ENCODE results near the gene CAMK1D. TPM values are rescaled to one million over a fixed set of nuclear protein-coding genes. Genes with fewer than 3 reads are reported as not detected.

The CAMK1D gene
- total RNA-seq, 4 donors from 2014 or later, result 5.6 to 23.9 (median 7.4) TPM

GRCh38 chr10:12397941-12398340 lies 48.6 kb downstream of the CAMK1D start:
- H3K27me3 ChIP-seq, result no peaks in the 10 kb centered on the region
- no peaks in the 10 kb centered on the region for H3K9me3 ChIP-seq
- no peak for DNase-seq
- no peak for TF ChIP-seq CTCF (IDR thresholded peaks at IDR 0.05)
- TF ChIP-seq POLR2A (IDR thresholded peaks at IDR 0.05), result no peak
- H3K27ac ChIP-seq, result no peak overlapping the region
- H3K4me3 ChIP-seq, result no peak overlapping the region
- H3K4me1 ChIP-seq, result no peaks in the 10 kb centered on the region
- H3K36me3 ChIP-seq, result no peaks in the 10 kb centered on the region

- H3K27ac ChIP-seq, result no peak overlapping the region
Measured at GRCh38 chr10:12400266-12400931, 51.1 kb downstream of the CAMK1D start.

GRCh38 chr10:12401466-12401865 lies 52.1 kb downstream of the CAMK1D start:
- Histone ChIP-seq H3K27ac (no peak overlapping the region), H3K4me1 (peaks cover 0 to 4% (median 0%) of the 10 kb centered on the region in 4 donors), H3K36me3 (no peaks in the 10 kb centered on the region), H3K4me3 (no peak overlapping the region), H3K9me3 (no peaks in the 10 kb centered on the region), H3K27me3 (no peaks in the 10 kb centered on the region)
- no peak for TF ChIP-seq POLR2A (IDR thresholded peaks at IDR 0.05)
- no peak for TF ChIP-seq CTCF (IDR thresholded peaks at IDR 0.05)
- DNase-seq, result no peak

More at GRCh38 chr10:12400266-12400931, 51.1 kb downstream of the CAMK1D start:
- H3K9me3 ChIP-seq, result no peaks in the 10 kb centered on the region
- peak in 1 of 3 donors; percentile 1 for DNase-seq
- H3K4me3 ChIP-seq, result no peak overlapping the region
- no peak for TF ChIP-seq CTCF (IDR thresholded peaks at IDR 0.05)
- no peak for TF ChIP-seq POLR2A (IDR thresholded peaks at IDR 0.05)
- H3K36me3 ChIP-seq, result no peaks in the 10 kb centered on the region
- no peaks in the 10 kb centered on the region for H3K4me1 ChIP-seq
- no peaks in the 10 kb centered on the region for H3K27me3 ChIP-seq

GRCh38 chr10:12403119-12403518 lies 53.8 kb downstream of the CAMK1D start:
- no peak for TF ChIP-seq CTCF (IDR thresholded peaks at IDR 0.05)
- no peak for TF ChIP-seq POLR2A (IDR thresholded peaks at IDR 0.05)

GRCh38 chr10:12405342-12406320 lies 56.3 kb downstream of the CAMK1D start:
- DNase-seq, result peak in 1 of 3 donors; percentile 11
- Histone ChIP-seq H3K27ac (peak overlapping the region in 1 of 4 donors; percentile 14), H3K36me3 (no peaks in the 10 kb centered on the region), H3K4me3 (peak overlapping the region in 1 of 4 donors; percentile 16), H3K4me1 (peaks cover 0 to 4% (median 0%) of the 10 kb centered on the region in 4 donors), H3K27me3 (no peaks in the 10 kb centered on the region), H3K9me3 (no peaks in the 10 kb centered on the region)
- TF ChIP-seq POLR2A (IDR thresholded peaks at IDR 0.05) (no peak), CTCF (IDR thresholded peaks at IDR 0.05) (no peak)

More at GRCh38 chr10:12403119-12403518, 53.8 kb downstream of the CAMK1D start:
- Histone ChIP-seq H3K27ac (no peak overlapping the region), H3K4me1 (peaks cover 0 to 4% (median 0%) of the 10 kb centered on the region in 4 donors), H3K9me3 (no peaks in the 10 kb centered on the region), H3K36me3 (no peaks in the 10 kb centered on the region), H3K27me3 (no peaks in the 10 kb centered on the region), H3K4me3 (no peak overlapping the region)
- peak in 1 of 3 donors; percentile 1 for DNase-seq
